Pancreas (tissue), 10 donors: ENCODE data around the gene RGS9BP. TPM values are rescaled to one million over a fixed set of nuclear protein-coding genes. Genes with fewer than 3 reads are reported as not detected.

Experiments
- ATAC-seq, 4 donors: fragments of 200-7000 bp; cut with Tn5 transposase; one replicate each; pipeline versions ENCODE4 v1.8.0 to v1.9.1; 2020; ENCODE audit warnings: mild to moderate bottlenecking in 4 of 4, moderate library complexity in 4 of 4
- DNase-seq, 6 donors: peaks; one replicate each; pipeline ENCODE4 v3.0.0-alpha.2; 2020
- FAIRE-seq: peaks from 2 replicates; lab custom pipeline; 2012; peaks lifted over from hg19 to GRCh38; lab: Jason Lieb, UNC
- H3K27ac ChIP-seq, 4 donors: fragments of 200-600 bp; sonication (generic); 1 replicate in 3 of 4; 2 replicates in 1 of 4; pipeline versions ENCODE4 v1.5.0 to v1.8.0; 2020
- H3K27me3 ChIP-seq, 4 donors: fragments of 200-600 bp; one replicate each; pipeline ENCODE4 v1.8.0; 2021
- H3K36me3 ChIP-seq, 3 donors: fragments of 200-600 bp; sonication (generic) in 1 of 3; one replicate each; pipeline versions ENCODE4 v1.5.0 to v1.8.0; 2020 to 2021
- H3K4me1 ChIP-seq, 3 donors: fragments of 200-600 bp; one replicate each; pipeline ENCODE4 v1.8.0; 2021
- H3K4me3 ChIP-seq, 4 donors: fragments of 200-600 bp; sonication (generic) in 2 of 4; one replicate each; pipeline versions ENCODE4 v1.5.0 to v1.8.0; 2020 to 2021
- H3K9me3 ChIP-seq, 4 donors: fragments of 200-600 bp; one replicate each; pipeline ENCODE4 v1.8.0; 2021
- WGBS, 2 donors: extraction: QIAGEN DNeasy Blood & Tissue Kit; methylation state at CpG; one replicate each; pipeline ENCODE4 v1.1.7; 2013; 5-methylcytosine and 5-hydroxymethylcytosine counted together
- intact Hi-C, 3 donors: fragments of 100-400 bp; cut with DNase I; formaldehyde crosslinking; loops; one replicate each; pipeline versions ENCODE4 v1.11.1 to v1.14.2; 2022
- polyA plus RNA-seq, 2 donors: library from polyadenylated mRNA; stranded (reverse); fragments of 200-250 nt; gene quantifications; one replicate each; pipeline ENCODE4 v1.2.3, GENCODE V29; 2013
- total RNA-seq, 6 donors: library from RNA; stranded (reverse); fragmentation: NEBNext Ultra II Directional in 4 of 6; extraction: Animal tissue kit (Norgen Biotek cat#: 25700) in 4 of 6; gene quantifications; one replicate each; pipeline versions ENCODE4 v1.2.1 to v1.2.4, GENCODE V29; 2021 to 2023
- TF ChIP-seq, protein P1 (sequence below), 4 donors: fragments of 200-600 bp; sonication (generic) in 3 of 4; IDR thresholded peaks; one replicate each; pipeline versions ENCODE4 v1.5.0 to v1.8.0; 2021; ENCODE audit warnings: antibody characterized with exemption in 4 of 4
- donor health status: healthy with polysubstance abuse.
- donor health status: DM: no; HTN: no; CAD: no; lungs with moderate emphysema.
- donor health status: DM: no; HTN: no; CAD: no.
- donor health status: control.
- donor health status: control.
- donor health status: Bipolar disorder and iron deficiency.
- donor health status: DM: yes; HTN: yes; CAD: no.
- donor health status: DM: no; HTN: no; CAD: no.
- donor health status: DM: no; HTN: no; CAD: no.
- donor health status: DM: yes; HTN: yes; CAD: no.

Gene RGS9BP
- total and polyA plus RNA-seq, 8 donors: 0.02 to 0.25 (median 0.16) TPM; not detected in 3

- intact Hi-C loops: no loop called here
- TF ChIP-seq, protein P1, sequence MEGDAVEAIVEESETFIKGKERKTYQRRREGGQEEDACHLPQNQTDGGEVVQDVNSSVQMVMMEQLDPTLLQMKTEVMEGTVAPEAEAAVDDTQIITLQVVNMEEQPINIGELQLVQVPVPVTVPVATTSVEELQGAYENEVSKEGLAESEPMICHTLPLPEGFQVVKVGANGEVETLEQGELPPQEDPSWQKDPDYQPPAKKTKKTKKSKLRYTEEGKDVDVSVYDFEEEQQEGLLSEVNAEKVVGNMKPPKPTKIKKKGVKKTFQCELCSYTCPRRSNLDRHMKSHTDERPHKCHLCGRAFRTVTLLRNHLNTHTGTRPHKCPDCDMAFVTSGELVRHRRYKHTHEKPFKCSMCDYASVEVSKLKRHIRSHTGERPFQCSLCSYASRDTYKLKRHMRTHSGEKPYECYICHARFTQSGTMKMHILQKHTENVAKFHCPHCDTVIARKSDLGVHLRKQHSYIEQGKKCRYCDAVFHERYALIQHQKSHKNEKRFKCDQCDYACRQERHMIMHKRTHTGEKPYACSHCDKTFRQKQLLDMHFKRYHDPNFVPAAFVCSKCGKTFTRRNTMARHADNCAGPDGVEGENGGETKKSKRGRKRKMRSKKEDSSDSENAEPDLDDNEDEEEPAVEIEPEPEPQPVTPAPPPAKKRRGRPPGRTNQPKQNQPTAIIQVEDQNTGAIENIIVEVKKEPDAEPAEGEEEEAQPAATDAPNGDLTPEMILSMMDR (IDR thresholded peaks at IDR 0.05): no peak
- Histone ChIP-seq H3K27me3 (no peaks in the 10 kb centered on the region), H3K4me1 (no peaks in the 10 kb centered on the region), H3K36me3 (no peaks in the 10 kb centered on the region), H3K4me3 (no peak overlapping the region), H3K9me3 (no peaks in the 10 kb centered on the region), H3K27ac (no peak overlapping the region)
- no peak for FAIRE-seq
- no peak for ATAC-seq
- 58 to 61% methylated on average over 3 of the region's 3 CpGs for WGBS, 2 donors
- DNase-seq: no peak
Measured at GRCh38 chr19:32662186-32662585, 13.5 kb upstream of the RGS9BP start.

DNA sequence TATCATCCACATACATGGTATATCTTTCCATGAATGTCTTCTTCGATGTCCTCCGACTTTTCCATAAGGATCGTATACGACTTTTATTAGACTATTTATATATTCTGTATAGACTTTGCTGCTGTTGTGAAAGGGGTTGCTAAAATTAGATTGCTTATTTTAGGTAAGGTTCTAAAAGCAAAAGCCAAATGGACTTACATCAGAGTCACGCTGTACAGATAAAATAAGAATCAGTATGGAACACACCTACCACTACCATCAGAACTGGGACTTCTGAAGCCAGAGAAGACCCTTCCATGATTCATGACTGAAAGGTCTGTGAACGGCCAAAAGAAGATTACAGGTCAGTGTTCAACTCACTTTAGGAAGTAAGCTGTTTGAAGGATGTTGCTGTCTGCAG, 9.6 kb upstream of the RGS9BP start:
- 95 to 96% methylated on average over 6 of the region's 6 CpGs for WGBS, 2 donors
- FAIRE-seq: no peak
- H3K27ac ChIP-seq: no peak overlapping the region
- no peaks in the 10 kb centered on the region for H3K36me3 ChIP-seq
- no peak overlapping the region for H3K4me3 ChIP-seq
- DNase-seq: no peak
- TF ChIP-seq, protein P1 (IDR thresholded peaks at IDR 0.05): no peak
- no peak for ATAC-seq
- no peaks in the 10 kb centered on the region for H3K4me1 ChIP-seq
- no peaks in the 10 kb centered on the region for H3K27me3 ChIP-seq
- H3K9me3 ChIP-seq: no peaks in the 10 kb centered on the region
- intact Hi-C loops: no loop called here

- FAIRE-seq (no peak), DNase-seq (no peak), ATAC-seq (no peak)
- H3K9me3 ChIP-seq: no peaks in the 10 kb centered on the region
- no peak overlapping the region for H3K27ac ChIP-seq
- WGBS, 2 donors: 94 to 95% methylated on average over 3 of the region's 3 CpGs
- H3K4me1 ChIP-seq: peaks cover 0 to 6% (median 3%) of the 10 kb centered on the region in 3 donors
- intact Hi-C loops: no loop called here
- H3K36me3 ChIP-seq: no peaks in the 10 kb centered on the region
- TF ChIP-seq, protein P1 (IDR thresholded peaks at IDR 0.05): no peak
- no peak overlapping the region for H3K4me3 ChIP-seq
- no peaks in the 10 kb centered on the region for H3K27me3 ChIP-seq
Measured at GRCh38 chr19:32669310-32669709, 6.3 kb upstream of the RGS9BP start.

DNA sequence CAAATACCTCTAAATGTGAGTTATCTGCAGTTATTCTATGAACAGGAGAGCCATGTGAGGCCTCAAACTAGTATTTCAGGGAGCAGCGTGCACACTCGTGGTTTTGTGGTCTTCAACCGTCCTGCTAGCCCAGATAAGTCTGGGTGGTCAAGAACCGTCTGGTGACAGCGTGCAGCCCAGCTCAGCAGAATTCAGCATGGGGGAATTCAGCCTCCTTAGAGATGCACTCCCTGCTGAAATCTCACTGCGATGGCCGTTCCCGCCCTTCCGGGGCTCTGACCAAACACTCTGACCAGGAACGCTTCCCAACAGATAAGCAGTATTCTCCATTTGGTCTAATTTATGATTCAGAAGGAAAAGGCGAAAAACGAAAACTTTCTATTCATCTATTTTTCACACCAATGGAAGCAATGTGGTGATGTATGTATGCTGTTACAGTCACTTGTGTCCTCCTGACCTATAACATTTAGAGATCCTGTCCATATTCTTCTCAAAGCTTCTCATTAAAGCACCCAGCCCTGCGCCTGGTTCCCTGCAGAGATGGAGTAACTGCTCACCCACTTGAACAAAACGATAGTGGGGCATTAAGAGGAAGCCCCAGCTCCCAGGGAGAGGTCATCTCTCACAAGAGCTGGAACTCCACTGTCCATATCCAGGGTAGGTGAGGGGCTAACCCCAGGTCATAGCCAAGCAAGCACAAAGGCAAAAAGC, 3.6 kb upstream of the RGS9BP start:
- no peak for FAIRE-seq
- Histone ChIP-seq H3K4me3 (no peak overlapping the region), H3K4me1 (peaks cover 0 to 6% (median 3%) of the 10 kb centered on the region in 3 donors), H3K27ac (no peak overlapping the region), H3K9me3 (no peaks in the 10 kb centered on the region), H3K27me3 (peaks cover 0 to 4% (median 0%) of the 10 kb centered on the region in 4 donors), H3K36me3 (no peaks in the 10 kb centered on the region)
- ATAC-seq: no peak
- no peak for DNase-seq
- intact Hi-C loops: no loop called here
- TF ChIP-seq, protein P1 (IDR thresholded peaks at IDR 0.05): no peak
- WGBS, 2 donors: 82 to 86% methylated on average over 14 of the region's 14 CpGs

DNA sequence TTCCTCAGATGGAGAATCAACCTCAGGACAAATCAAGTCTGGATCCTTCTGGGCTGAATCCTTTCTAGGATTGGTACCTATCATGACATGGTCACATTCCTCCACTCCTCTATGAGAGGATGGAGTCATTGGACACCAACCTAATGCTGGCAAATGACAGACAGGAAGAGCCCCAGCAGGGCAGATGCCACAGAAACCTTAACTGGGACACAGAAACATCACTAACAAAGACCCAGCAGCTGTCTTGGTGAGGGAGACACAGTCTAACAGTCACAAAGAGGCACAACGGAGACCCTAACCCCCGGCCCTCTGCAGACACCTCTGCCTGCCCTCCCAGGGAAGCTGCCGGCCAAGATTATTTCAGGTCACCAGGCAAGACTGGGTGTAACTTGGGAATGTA, 2.8 kb upstream of the RGS9BP start:
- peaks cover 0 to 6% (median 3%) of the 10 kb centered on the region in 3 donors for H3K4me1 ChIP-seq
- intact Hi-C loops: no loop called here
- no peak for ATAC-seq

More for the DNA sequence above, 2.8 kb upstream of the RGS9BP start:
- FAIRE-seq (no peak), DNase-seq (no peak)
- TF ChIP-seq, protein P1 (IDR thresholded peaks at IDR 0.05): no peak
- WGBS, 2 donors: 80 to 91% methylated on average over 3 of the region's 3 CpGs
- H3K9me3 ChIP-seq: no peaks in the 10 kb centered on the region
- H3K27me3 ChIP-seq: peaks cover 0 to 5% (median 0%) of the 10 kb centered on the region in 4 donors
- H3K36me3 ChIP-seq: no peaks in the 10 kb centered on the region
- no peak overlapping the region for H3K27ac ChIP-seq
- no peak overlapping the region for H3K4me3 ChIP-seq
